Fibroblast of the aortic adventitia (primary cell): ENCODE data around the gene RPS6KA1. TPM values are rescaled to one million over a fixed set of nuclear protein-coding genes. Genes with fewer than 3 reads are reported as not detected.

Experiments used
- DNase-seq: peaks from one replicate; pipeline ENCODE4 v3.0.0-alpha.2; 2010; ENCODE audit warnings: low read depth
- H3K4me3 ChIP-seq: 2 replicates; pipeline ENCODE4 v1.5.1; 2011; ENCODE audit warnings: low read depth, mild to moderate bottlenecking, control low read depth, low read length, moderate library complexity
- CTCF ChIP-seq: IDR thresholded peaks from 2 replicates; pipeline ENCODE4 v1.5.1; 2011; ENCODE audit warnings: mild to moderate bottlenecking, low read length, control low read depth, inconsistent platforms; ENCODE audit not compliant: insufficient read depth
- total RNA-seq: library from RNA; depleted of rRNA; stranded (reverse); fragments of >200 nt; gene quantifications from 2 replicates; pipeline ENCODE4 v1.2.3, GENCODE V29; 2012; ENCODE audit warnings: low replicate concordance

The RPS6KA1 gene
- total RNA-seq, 1 donor: 1.3 TPM

DNA sequence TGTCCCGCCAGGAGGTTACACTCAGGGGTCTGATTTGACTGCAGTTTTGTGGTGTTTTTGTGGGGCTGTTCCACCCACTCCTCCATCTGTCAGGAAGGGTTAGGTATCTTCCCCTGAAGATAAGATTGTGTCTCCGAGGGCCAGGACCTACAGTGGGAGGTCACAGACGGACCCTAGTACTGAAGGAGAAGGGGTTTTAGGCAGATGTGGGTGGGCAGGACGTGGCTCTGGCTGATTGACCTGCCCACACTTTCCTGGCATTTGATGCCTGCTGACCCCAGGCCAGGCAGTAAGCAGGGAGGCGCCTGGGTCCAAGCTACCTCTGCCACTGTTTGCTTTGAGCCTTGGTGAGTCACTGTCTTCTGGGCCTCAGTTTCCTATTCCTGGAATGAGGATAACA lies 13.9 kb downstream of the RPS6KA1 start:
- no peak overlapping the region for H3K4me3 ChIP-seq
- TF ChIP-seq CTCF: no peak
- no peak for DNase-seq

GRCh38 chr1:26544126-26544525 lies 14.6 kb downstream of the RPS6KA1 start:
- no peak for TF ChIP-seq CTCF
- no peak for DNase-seq
- no peak overlapping the region for H3K4me3 ChIP-seq

DNA sequence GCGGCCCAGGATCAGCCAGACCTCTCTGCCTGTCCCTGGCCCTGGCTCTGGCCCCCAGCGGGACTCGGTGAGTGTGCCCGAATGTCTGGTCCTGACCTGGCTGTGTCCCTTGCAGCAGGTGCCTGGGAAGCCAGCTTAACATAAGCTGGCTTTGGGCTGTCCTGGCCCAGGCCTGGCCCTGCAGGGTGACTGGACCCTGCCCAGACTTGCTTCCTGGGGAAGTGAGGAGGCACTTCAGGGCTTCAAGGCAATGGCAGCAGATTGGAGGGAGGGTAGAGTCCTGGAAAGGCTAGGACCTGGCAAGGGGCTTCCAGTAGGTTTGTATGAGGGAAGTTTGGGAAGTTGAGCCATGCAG lies 16.4 kb downstream of the RPS6KA1 start:
- no peak for DNase-seq
- H3K4me3 ChIP-seq: no peak overlapping the region
- no peak for TF ChIP-seq CTCF

GRCh38 chr1:26546375-26546774 lies 16.8 kb downstream of the RPS6KA1 start:
- no peak for TF ChIP-seq CTCF
- no peak overlapping the region for H3K4me3 ChIP-seq
- no peak for DNase-seq

- no peak overlapping the region for H3K4me3 ChIP-seq
- TF ChIP-seq CTCF: no peak
- no peak for DNase-seq
Measured at GRCh38 chr1:26546819-26547218, 17.3 kb downstream of the RPS6KA1 start.

DNA sequence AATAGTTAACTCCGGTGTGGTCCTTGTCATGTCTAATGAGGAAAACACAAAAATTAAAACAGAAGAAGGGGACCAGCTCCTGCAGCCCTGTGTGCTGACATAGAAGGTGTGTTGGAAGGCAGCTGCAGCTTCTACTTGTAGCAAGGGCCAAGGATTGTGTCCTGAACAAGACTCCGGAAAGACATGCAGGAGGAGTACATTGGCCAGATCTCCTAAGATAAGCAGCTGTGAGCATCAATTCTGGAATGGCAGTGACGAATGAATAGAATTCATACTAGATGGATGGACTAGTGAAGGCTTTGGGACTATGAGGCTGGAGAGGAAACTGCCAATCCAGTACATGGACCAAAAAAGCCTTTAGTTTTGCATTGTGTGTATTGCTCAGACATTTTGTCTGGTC lies 19.3 kb downstream of the RPS6KA1 start:
- DNase-seq: no peak
- no peak overlapping the region for H3K4me3 ChIP-seq
- TF ChIP-seq CTCF: no peak

DNA sequence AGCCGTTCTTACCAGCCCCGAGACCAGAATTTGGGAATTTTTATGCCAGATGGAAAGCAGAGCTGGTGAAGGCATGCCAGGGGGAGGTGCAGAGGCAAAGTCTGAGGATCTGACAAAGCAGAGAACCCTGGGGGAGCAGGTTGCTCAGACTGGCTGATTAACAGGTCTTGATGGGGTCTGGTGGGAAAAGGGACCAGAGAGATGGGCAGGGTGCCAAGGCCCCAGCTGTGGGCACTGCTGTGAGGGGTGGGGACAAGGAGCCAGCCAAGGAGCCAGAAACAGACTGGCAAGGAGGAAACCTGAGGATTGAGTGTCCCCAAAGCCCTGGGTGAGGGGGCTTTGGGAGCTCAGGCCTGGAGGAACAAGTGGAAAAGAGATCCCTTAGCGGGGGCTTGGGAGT lies 21.4 kb downstream of the RPS6KA1 start:
- H3K4me3 ChIP-seq: no peak overlapping the region
- no peak for DNase-seq
- no peak for TF ChIP-seq CTCF
